GM04503 (cell line): ENCODE results near the gene PLPP1.
"Not testable (repeated sequence)": the region's sequence is repeated elsewhere in the genome, so short reads cannot be mapped to it uniquely, and the experiment has no call there.

Experiments used
- DNase-seq: peaks from one replicate; pipeline ENCODE4 v3.0.0-alpha.2; 2012; ENCODE audit warnings: low read depth

The PLPP1 gene

GRCh38 chr5:55503917-55504316, 30.8 kb downstream of the PLPP1 start:
- DNase-seq: not testable (repeated sequence)

GRCh38 chr5:55502759-55503158, 32.0 kb downstream of the PLPP1 start:
- DNase-seq: no peak

- no peak for DNase-seq
Observed at GRCh38 chr5:55498457-55498856, 36.3 kb downstream of the PLPP1 start.

- DNase-seq: no peak
Observed at GRCh38 chr5:55497712-55498111, 37.1 kb downstream of the PLPP1 start.

GRCh38 chr5:55495216-55495615, 39.5 kb downstream of the PLPP1 start:
- no peak for DNase-seq

- no peak for DNase-seq
Observed at GRCh38 chr5:55492449-55492848, 42.3 kb downstream of the PLPP1 start.

- no peak for DNase-seq
Observed at GRCh38 chr5:55485073-55485472, 49.7 kb downstream of the PLPP1 start.

GRCh38 chr5:55484531-55484930, 50.2 kb downstream of the PLPP1 start:
- no peak for DNase-seq

GRCh38 chr5:55483885-55484284, 50.9 kb downstream of the PLPP1 start:
- no peak for DNase-seq

GRCh38 chr5:55481293-55481855, 53.4 kb downstream of the PLPP1 start:
- DNase-seq: no peak

- DNase-seq: peak; percentile 12
Observed at GRCh38 chr5:55480781-55481180, 54.0 kb downstream of the PLPP1 start.

- DNase-seq: no peak
Observed at GRCh38 chr5:55472642-55473041, 62.1 kb downstream of the PLPP1 start.

- DNase-seq: no peak
Observed at GRCh38 chr5:55471468-55471867, 63.3 kb downstream of the PLPP1 start.

GRCh38 chr5:55470282-55470681, 64.5 kb downstream of the PLPP1 start:
- no peak for DNase-seq

GRCh38 chr5:55469839-55470238, 64.9 kb downstream of the PLPP1 start:
- no peak for DNase-seq

GRCh38 chr5:55467862-55468551, 66.8 kb downstream of the PLPP1 start:
- DNase-seq: no peak

- no peak for DNase-seq
Observed at GRCh38 chr5:55463613-55464012, 71.2 kb downstream of the PLPP1 start.

- DNase-seq: no peak
Observed at GRCh38 chr5:55459572-55459971, 75.2 kb downstream of the PLPP1 start.

- no peak for DNase-seq
Observed at GRCh38 chr5:55456216-55456895, 78.4 kb downstream of the PLPP1 start.

GRCh38 chr5:55454282-55454681, 80.5 kb downstream of the PLPP1 start:
- DNase-seq: no peak

- DNase-seq: no peak
Observed at GRCh38 chr5:55453211-55453610, 81.6 kb downstream of the PLPP1 start.

GRCh38 chr5:55451976-55452375, 82.8 kb downstream of the PLPP1 start:
- DNase-seq: no peak

- no peak for DNase-seq
Observed at GRCh38 chr5:55450050-55450765, 84.6 kb downstream of the PLPP1 start.
